ENCODE measurements around the gene SPTBN1. TPM values are rescaled to one million over a fixed set of nuclear protein-coding genes. Genes with fewer than 3 reads are reported as not detected.

SPTBN1 gene
- total and polyA plus RNA-seq, 2 experiments from 2014 or later, result 58.1 to 204 TPM

- TF ChIP-seq, protein P1, sequence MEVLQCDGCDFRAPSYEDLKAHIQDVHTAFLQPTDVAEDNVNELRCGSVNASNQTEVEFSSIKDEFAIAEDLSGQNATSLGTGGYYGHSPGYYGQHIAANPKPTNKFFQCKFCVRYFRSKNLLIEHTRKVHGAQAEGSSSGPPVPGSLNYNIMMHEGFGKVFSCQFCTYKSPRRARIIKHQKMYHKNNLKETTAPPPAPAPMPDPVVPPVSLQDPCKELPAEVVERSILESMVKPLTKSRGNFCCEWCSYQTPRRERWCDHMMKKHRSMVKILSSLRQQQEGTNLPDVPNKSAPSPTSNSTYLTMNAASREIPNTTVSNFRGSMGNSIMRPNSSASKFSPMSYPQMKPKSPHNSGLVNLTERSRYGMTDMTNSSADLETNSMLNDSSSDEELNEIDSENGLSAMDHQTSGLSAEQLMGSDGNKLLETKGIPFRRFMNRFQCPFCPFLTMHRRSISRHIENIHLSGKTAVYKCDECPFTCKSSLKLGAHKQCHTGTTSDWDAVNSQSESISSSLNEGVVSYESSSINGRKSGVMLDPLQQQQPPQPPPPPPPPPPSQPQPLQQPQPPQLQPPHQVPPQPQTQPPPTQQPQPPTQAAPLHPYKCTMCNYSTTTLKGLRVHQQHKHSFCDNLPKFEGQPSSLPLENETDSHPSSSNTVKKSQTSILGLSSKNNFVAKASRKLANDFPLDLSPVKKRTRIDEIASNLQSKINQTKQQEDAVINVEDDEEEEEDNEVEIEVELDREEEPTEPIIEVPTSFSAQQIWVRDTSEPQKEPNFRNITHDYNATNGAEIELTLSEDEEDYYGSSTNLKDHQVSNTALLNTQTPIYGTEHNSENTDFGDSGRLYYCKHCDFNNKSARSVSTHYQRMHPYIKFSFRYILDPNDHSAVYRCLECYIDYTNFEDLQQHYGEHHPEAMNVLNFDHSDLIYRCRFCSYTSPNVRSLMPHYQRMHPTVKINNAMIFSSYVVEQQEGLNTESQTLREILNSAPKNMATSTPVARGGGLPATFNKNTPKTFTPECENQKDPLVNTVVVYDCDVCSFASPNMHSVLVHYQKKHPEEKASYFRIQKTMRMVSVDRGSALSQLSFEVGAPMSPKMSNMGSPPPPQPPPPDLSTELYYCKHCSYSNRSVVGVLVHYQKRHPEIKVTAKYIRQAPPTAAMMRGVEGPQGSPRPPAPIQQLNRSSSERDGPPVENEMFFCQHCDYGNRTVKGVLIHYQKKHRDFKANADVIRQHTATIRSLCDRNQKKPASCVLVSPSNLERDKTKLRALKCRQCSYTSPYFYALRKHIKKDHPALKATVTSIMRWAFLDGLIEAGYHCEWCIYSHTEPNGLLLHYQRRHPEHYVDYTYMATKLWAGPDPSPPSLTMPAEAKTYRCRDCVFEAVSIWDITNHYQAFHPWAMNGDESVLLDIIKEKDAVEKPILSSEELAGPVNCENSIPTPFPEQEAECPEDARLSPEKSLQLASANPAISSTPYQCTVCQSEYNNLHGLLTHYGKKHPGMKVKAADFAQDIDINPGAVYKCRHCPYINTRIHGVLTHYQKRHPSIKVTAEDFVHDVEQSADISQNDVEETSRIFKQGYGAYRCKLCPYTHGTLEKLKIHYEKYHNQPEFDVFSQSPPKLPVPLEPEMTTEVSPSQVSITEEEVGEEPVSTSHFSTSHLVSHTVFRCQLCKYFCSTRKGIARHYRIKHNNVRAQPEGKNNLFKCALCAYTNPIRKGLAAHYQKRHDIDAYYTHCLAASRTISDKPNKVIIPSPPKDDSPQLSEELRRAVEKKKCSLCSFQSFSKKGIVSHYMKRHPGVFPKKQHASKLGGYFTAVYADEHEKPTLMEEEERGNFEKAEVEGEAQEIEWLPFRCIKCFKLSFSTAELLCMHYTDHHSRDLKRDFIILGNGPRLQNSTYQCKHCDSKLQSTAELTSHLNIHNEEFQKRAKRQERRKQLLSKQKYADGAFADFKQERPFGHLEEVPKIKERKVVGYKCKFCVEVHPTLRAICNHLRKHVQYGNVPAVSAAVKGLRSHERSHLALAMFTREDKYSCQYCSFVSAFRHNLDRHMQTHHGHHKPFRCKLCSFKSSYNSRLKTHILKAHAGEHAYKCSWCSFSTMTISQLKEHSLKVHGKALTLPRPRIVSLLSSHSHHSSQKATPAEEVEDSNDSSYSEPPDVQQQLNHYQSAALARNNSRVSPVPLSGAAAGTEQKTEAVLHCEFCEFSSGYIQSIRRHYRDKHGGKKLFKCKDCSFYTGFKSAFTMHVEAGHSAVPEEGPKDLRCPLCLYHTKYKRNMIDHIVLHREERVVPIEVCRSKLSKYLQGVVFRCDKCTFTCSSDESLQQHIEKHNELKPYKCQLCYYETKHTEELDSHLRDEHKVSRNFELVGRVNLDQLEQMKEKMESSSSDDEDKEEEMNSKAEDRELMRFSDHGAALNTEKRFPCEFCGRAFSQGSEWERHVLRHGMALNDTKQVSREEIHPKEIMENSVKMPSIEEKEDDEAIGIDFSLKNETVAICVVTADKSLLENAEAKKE (CRISPR knock-in tag; IDR thresholded peaks at IDR 0.05), result no peak
- TF ChIP-seq REST (IDR thresholded peaks at IDR 0.05; ENCODE audit: unreplicated experiment), result no peak
Observed at GRCh38 chr2:54503828-54504227, 47.7 kb downstream of the SPTBN1 start (continued).

- Histone ChIP-seq H3F3A (replicated peaks; ENCODE audit: low read depth) (no peaks in the 10 kb centered on the region), H2AFZ (no peak overlapping the region), H3K9me2 (ENCODE audit: insufficient read depth) (no peaks in the 10 kb centered on the region; the same call in 1 of the 2 replicates), H3K36me3 (ENCODE audit: insufficient read depth) (no peaks in the 10 kb centered on the region), H3K79me2 (replicated peaks; ENCODE audit: insufficient read depth) (peaks cover 14% of the 10 kb centered on the region), H4K20me1 (replicated peaks; ENCODE audit: insufficient read depth) (no peaks in the 10 kb centered on the region), H3K4me2 (no peak overlapping the region), H3K27me3 (ENCODE audit: insufficient read depth) (no peaks in the 10 kb centered on the region), H3K27ac (ENCODE audit: low read depth) (no peak overlapping the region), H3K4me3 (no peak overlapping the region), H3K4me1 (ENCODE audit: insufficient read depth) (0 out of 2 replicates have a peak, but pooled peaks cover 4% of the 10 kb centered on the region)
- DNase-seq (ENCODE audit: low spot score) (no peak), ATAC-seq (no peak)
- Mint-ChIP-seq H3K27me3 (ENCODE audit: insufficient read depth, low read depth, poor library complexity) (peaks cover 3% of the 10 kb centered on the region), H3K9me3 (no peaks in the 10 kb centered on the region), H3K36me3 (ENCODE audit: low read depth) (no peaks in the 10 kb centered on the region), H3K4me3 (no peak overlapping the region), H3K4me1 (peaks cover 36% of the 10 kb centered on the region), H3K27ac (no peak overlapping the region)
- TF ChIP-seq STAT1 (IDR thresholded peaks at IDR 0.05; ENCODE audit: unreplicated experiment) (no peak), CREB1 (CRISPR knock-in tag; IDR thresholded peaks at IDR 0.05; ENCODE audit: low read depth) (no peak), REST (IDR thresholded peaks at IDR 0.05; ENCODE audit: unreplicated experiment) (no peak), ZNF114 (CRISPR knock-in tag; IDR thresholded peaks at IDR 0.05) (no peak)
Observed at GRCh38 chr2:54504866-54505265, 48.7 kb downstream of the SPTBN1 start.

Measured in GM23338 (cell line).